GM12875 (cell line): ENCODE measurements around the gene PLEK2.
A peak's percentile ranks its signal among the peaks of the same experiment; 100 is the strongest.

ENCODE experiments used
- H3K4me3 ChIP-seq: one replicate; pipeline ENCODE4 v1.5.1; 2011; ENCODE audit warnings: low read depth, low read length, control low read depth
- TF ChIP-seq, protein P1 (sequence below): IDR thresholded peaks from 2 replicates; pipeline ENCODE4 v1.5.1; 2011; ENCODE audit warnings: low read depth, mild to moderate bottlenecking, control low read depth, inconsistent platforms, low read length, moderate library complexity, borderline replicate concordance; ENCODE audit not compliant: insufficient read depth

The PLEK2 gene

DNA sequence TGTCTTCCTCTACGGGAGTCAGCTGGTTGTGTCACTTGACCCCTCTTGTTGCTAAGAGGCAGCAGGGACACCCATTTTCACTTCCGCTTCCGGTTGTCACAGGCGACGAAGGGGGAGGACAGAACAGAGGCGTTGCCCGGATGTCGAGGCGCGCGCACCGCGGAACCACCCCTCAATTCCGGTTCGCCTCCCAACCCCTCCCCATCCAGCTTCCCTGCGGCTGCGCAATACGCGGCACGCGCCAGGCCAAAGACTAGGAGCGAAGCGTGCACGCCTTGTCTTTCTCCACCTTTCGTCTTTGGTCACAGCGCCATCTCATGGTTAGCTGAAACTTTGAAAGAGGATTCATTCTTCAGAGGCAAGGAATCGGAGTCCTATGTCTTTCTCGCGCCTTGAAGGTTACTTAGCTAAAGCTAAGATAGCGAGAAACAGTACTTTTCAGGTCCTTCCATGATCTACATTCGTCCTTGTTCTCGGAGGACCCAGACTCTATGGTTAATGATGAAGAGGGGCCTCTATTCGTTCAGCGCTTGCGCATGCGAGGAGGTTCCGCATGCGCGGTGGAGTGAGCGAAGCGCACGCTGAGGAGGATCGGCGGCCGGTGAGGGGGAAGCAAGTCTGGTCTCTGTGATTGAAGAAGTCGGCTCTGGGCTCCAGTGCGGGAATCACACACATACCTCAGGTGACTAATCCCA is 52.0 kb downstream of the PLEK2 start, which contains the start of the genes ATP6V1D and EIF2S1:
TSS of gene ATP6V1D (minus strand) at position 30 of the 695 bp plus-strand sequence. CDS start 106 bp downstream, outside the sequence.
TSS of gene EIF2S1 (plus strand) at position 554 of the 695 bp plus-strand sequence. CDS start 4,440 bp downstream, outside the sequence.
- H3K4me3 ChIP-seq = peak within 1 kb of the TSS; percentile 98
- TF ChIP-seq, protein P1, sequence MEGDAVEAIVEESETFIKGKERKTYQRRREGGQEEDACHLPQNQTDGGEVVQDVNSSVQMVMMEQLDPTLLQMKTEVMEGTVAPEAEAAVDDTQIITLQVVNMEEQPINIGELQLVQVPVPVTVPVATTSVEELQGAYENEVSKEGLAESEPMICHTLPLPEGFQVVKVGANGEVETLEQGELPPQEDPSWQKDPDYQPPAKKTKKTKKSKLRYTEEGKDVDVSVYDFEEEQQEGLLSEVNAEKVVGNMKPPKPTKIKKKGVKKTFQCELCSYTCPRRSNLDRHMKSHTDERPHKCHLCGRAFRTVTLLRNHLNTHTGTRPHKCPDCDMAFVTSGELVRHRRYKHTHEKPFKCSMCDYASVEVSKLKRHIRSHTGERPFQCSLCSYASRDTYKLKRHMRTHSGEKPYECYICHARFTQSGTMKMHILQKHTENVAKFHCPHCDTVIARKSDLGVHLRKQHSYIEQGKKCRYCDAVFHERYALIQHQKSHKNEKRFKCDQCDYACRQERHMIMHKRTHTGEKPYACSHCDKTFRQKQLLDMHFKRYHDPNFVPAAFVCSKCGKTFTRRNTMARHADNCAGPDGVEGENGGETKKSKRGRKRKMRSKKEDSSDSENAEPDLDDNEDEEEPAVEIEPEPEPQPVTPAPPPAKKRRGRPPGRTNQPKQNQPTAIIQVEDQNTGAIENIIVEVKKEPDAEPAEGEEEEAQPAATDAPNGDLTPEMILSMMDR = peak; percentile 90

- peak overlapping the region; percentile 84 for H3K4me3 ChIP-seq
- TF ChIP-seq, protein P1 = no peak
These were observed 52.8 kb downstream of the PLEK2 start for GRCh38 chr14:67358924-67359774.

- TF ChIP-seq, protein P1 = no peak
- H3K4me3 ChIP-seq = no peak overlapping the region
These were observed 54.0 kb downstream of the PLEK2 start for GRCh38 chr14:67357969-67358354.

DNA sequence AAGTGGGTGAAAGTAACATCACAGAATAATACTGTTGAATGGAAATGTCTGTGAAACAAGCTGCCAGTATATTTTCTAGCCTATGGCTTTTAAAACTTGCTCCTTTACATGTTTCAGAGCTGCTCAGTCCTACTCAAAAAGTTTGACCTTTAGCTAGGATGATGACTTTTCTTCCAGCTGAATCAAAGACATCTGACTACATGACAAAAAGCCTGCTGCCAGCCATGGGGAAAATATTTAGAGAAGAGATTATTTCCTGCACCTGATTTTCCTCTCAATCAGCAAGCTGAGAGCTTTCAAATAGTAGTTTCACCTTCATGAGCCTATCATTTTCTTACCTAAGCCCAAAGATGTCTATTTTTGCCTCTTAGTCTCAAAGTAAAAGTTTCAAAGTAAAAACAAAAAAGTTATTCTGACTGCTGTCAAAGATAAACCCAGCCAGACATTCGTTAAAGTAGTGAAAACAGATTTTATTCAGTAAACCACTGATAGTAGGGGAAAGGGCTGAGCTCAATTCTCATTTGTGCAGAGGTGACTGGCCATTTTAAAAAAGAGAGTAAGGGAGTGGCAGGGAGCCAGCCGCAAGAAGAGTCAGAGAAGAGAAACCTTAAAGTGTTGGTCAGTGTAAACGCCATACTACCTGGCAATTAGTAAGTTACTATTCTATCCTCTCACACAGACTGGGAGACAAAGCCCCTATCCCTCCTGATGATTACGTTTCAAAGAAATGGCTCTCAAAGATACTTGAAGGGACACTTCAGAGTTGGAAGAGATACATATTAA is 54.6 kb downstream of the PLEK2 start:
- TF ChIP-seq, protein P1 = no peak
- H3K4me3 ChIP-seq = no peak overlapping the region

DNA sequence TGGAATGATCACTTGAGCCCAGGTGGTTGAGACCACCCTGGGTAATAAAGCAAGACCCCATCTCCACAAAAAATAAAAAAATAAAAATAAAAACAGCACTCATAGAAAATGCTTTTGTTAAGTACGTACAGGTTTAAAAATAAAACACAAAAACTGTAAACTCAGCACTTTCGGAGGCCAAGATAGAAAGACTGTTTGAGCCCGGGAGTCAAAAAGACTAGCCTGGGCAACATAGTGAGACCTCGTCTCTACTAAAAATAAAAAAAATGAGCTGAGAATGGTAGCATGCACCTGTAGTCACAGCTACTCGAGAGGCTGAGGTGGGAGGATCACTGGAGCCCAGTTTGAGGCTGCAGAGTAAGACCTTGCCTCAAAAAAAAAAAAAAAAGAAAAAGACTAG is 59.9 kb downstream of the PLEK2 start:
- H3K4me3 ChIP-seq = no peak overlapping the region
- TF ChIP-seq, protein P1 = no peak

GRCh38 chr14:67345583-67345982 is 66.4 kb downstream of the PLEK2 start:
- TF ChIP-seq, protein P1 = no peak
- H3K4me3 ChIP-seq = no peak overlapping the region
